Endodermal cell (in vitro differentiated cells): ENCODE results near the gene ARHGAP21. TPM values are rescaled to one million over a fixed set of nuclear protein-coding genes. Genes with fewer than 3 reads are reported as not detected.

Experiments
- DNase-seq: peaks from one replicate; pipeline ENCODE4 v3.0.0-alpha.2; 2017
- H3K27ac ChIP-seq: 2 replicates; pipeline ENCODE4 v1.5.1; 2013; ENCODE audit warnings: mild to moderate bottlenecking, low read depth, low read length, moderate library complexity
- H3K27me3 ChIP-seq: 2 replicates; pipeline ENCODE4 v1.6.1; 2013; ENCODE audit warnings: mild to moderate bottlenecking, low read length, moderate library complexity; ENCODE audit not compliant: insufficient read depth, control insufficient read depth, poor library complexity, severe bottlenecking
- H3K36me3 ChIP-seq: 2 replicates; pipeline ENCODE4 v1.7.0; 2013; ENCODE audit warnings: mild to moderate bottlenecking, low read length, moderate library complexity; ENCODE audit not compliant: control insufficient read depth, insufficient read depth
- H3K4me1 ChIP-seq: one replicate; pipeline ENCODE4 v1.7.0; 2013; ENCODE audit warnings: low read length; ENCODE audit not compliant: control insufficient read depth, insufficient read depth
- H3K4me3 ChIP-seq: 2 replicates; pipeline ENCODE4 v1.5.1; 2013; ENCODE audit warnings: mild to moderate bottlenecking, low read length, moderate library complexity
- H3K9ac ChIP-seq: 2 replicates; pipeline ENCODE4 v1.6.1; 2013; ENCODE audit warnings: mild to moderate bottlenecking, low read length, moderate library complexity; ENCODE audit not compliant: poor library complexity, severe bottlenecking; ENCODE audit errors: extremely low read depth
- H3K9me3 ChIP-seq: 2 replicates; pipeline ENCODE4 v1.6.1; 2013; ENCODE audit warnings: mild to moderate bottlenecking, low read length, moderate library complexity; ENCODE audit not compliant: control insufficient read depth
- H3K27ac Mint-ChIP-seq: 2 replicates; pipeline ENCODE4 v1.8.0; 2020; ENCODE audit warnings: mixed read lengths
- H3K27me3 Mint-ChIP-seq: 2 replicates; pipeline ENCODE4 v1.8.0; 2021; ENCODE audit warnings: mild to moderate bottlenecking, mixed read lengths; ENCODE audit not compliant: insufficient read depth
- H3K36me3 Mint-ChIP-seq: 2 replicates; pipeline ENCODE4 v1.8.0; 2020; ENCODE audit warnings: low read depth, mixed read lengths
- H3K4me1 Mint-ChIP-seq: 2 replicates; pipeline ENCODE4 v1.8.0; 2020; ENCODE audit warnings: mixed read lengths
- H3K4me3 Mint-ChIP-seq: 2 replicates; pipeline ENCODE4 v1.8.0; 2020; ENCODE audit warnings: mild to moderate bottlenecking, moderate library complexity, mixed read lengths
- H3K9me3 Mint-ChIP-seq: 2 replicates; pipeline ENCODE4 v1.8.0; 2020; ENCODE audit warnings: mild to moderate bottlenecking, mixed read lengths
- WGBS, 2 experiments: methylation state at CpG; one replicate each; pipeline versions ENCODE4 v1.1.5 to v1.1.7; 2013; ENCODE audit warnings: missing lambda C conversion rate in 2 of 2, mixed read lengths in 1 of 2; ENCODE audit not compliant: insufficient coverage in 1 of 2, insufficient read length in 1 of 2; 5-methylcytosine and 5-hydroxymethylcytosine counted together
- total RNA-seq, 2 donors: library from RNA; stranded (reverse); fragmentation: NEBNext Ultra II Directional in 1 of 2; extraction: Animal tissue kit (Norgen Biotek cat#: 25700) in 1 of 2; gene quantifications; 2 replicates in 1 of 2; 3 replicates in 1 of 2; pipeline ENCODE4 v1.2.1, GENCODE V29; 2021
- TF ChIP-seq, protein P1 (sequence below): fragments of 200-600 bp; sonication (generic); conservative IDR thresholded peaks from 2 replicates; pipeline ENCODE4 v1.5.0; 2021; ENCODE audit warnings: antibody characterized with exemption, mild to moderate bottlenecking

Gene ARHGAP21
- total RNA-seq, 2 donors from 2014 or later = 51.6 to 69.7 TPM

DNA sequence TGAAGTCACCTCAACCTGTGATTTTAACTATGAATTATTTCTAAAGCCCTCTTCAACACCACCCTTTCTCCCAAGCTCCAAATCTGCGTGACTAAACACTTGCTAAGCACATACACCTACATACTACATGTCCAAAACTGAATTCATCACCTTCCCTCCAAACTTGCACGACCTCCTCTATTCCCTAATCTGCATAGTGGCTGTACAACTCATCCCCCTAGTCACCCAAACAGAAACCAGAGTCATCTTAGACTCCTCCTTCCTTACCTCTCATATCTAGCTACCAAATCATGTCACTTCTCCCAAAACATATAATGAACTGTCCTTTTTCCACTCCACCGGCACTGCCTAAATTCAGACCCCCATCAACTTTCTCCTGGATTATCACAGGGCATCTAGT, 16.2 kb downstream of the ARHGAP21 start:
- no peak overlapping the region for H3K4me3 ChIP-seq
- H3K27ac ChIP-seq = no peak overlapping the region
- no peaks in the 10 kb centered on the region for H3K36me3 ChIP-seq
- TF ChIP-seq, protein P1, sequence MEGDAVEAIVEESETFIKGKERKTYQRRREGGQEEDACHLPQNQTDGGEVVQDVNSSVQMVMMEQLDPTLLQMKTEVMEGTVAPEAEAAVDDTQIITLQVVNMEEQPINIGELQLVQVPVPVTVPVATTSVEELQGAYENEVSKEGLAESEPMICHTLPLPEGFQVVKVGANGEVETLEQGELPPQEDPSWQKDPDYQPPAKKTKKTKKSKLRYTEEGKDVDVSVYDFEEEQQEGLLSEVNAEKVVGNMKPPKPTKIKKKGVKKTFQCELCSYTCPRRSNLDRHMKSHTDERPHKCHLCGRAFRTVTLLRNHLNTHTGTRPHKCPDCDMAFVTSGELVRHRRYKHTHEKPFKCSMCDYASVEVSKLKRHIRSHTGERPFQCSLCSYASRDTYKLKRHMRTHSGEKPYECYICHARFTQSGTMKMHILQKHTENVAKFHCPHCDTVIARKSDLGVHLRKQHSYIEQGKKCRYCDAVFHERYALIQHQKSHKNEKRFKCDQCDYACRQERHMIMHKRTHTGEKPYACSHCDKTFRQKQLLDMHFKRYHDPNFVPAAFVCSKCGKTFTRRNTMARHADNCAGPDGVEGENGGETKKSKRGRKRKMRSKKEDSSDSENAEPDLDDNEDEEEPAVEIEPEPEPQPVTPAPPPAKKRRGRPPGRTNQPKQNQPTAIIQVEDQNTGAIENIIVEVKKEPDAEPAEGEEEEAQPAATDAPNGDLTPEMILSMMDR = no peak
- no peak for DNase-seq
- Mint-ChIP-seq H3K4me1 (peaks cover 3% of the 10 kb centered on the region), H3K36me3 (peaks cover 3% of the 10 kb centered on the region), H3K4me3 (no peak overlapping the region), H3K27me3 (no peaks in the 10 kb centered on the region), H3K27ac (no peak overlapping the region), H3K9me3 (no peaks in the 10 kb centered on the region)
- H3K9ac ChIP-seq = no peak overlapping the region
- no peaks in the 10 kb centered on the region for H3K27me3 ChIP-seq
- H3K4me1 ChIP-seq = no peaks in the 10 kb centered on the region
- no peaks in the 10 kb centered on the region for H3K9me3 ChIP-seq
- WGBS, 2 experiments = 95% methylated on average over 2 to 3 of the region's 3 CpGs

DNA sequence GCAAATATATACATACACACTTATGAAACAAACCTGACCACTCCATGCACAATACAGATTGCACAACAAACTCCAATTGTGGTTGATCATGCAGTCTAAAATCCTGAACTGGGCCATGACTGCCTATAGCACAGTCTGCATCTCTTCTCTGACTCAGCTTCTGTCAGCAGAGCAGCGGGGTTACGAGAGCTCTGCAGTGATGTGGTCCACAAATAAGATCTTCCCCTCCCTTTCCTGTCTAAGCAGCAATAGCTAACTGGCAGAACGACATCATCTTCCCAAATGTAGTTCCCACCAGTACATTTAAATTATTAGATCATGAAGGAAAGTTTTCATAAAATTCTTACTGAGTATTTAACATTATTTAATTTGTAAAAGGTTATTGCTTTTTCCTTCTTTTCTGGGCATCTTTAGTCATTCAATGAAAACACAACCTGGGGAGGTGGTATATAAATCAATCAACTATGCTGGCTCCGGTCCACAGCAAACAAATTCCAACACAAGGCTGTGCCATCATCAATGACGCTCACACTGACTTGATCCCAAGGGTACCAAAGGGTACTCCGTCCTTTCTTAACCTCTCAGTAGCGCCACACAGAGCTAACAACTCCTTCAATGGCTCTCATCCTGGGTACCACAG, 17.1 kb downstream of the ARHGAP21 start:
- no peaks in the 10 kb centered on the region for H3K9me3 Mint-ChIP-seq
- H3K36me3 Mint-ChIP-seq = peaks cover 3% of the 10 kb centered on the region
- no peak overlapping the region for H3K27ac Mint-ChIP-seq
- peaks cover 3% of the 10 kb centered on the region for H3K4me1 Mint-ChIP-seq
- no peak overlapping the region for H3K4me3 Mint-ChIP-seq
- no peaks in the 10 kb centered on the region for H3K27me3 Mint-ChIP-seq
- Histone ChIP-seq H3K27me3 (no peaks in the 10 kb centered on the region), H3K9me3 (no peaks in the 10 kb centered on the region), H3K4me1 (no peaks in the 10 kb centered on the region), H3K4me3 (no peak overlapping the region), H3K9ac (no peak overlapping the region), H3K36me3 (no peaks in the 10 kb centered on the region), H3K27ac (no peak overlapping the region)
- TF ChIP-seq, protein P1 = no peak
- DNase-seq = no peak
- 87 to 90% methylated on average over 5 to 6 of the region's 7 CpGs for WGBS, 2 experiments

DNA sequence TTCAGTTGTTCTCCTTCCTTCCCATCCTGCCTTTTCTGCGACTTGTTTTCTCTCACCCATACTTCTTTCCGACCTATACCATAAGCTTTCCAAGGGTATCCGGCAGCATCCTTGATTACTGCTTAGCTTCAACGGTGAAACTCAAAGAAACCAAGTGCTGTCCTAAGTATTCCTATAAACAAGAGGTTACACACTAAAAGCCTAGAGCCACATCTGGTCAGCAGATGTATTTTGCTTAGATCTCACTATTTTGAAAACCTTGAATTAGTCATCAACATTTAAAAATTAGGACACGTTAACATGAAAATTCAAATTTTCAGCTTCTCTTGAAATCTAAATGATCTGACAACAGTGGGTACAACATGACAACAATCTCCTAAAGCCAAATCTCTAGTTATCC, 20.0 kb downstream of the ARHGAP21 start:
- no peaks in the 10 kb centered on the region for H3K9me3 Mint-ChIP-seq
- H3K36me3 Mint-ChIP-seq = no peaks in the 10 kb centered on the region
- TF ChIP-seq, protein P1 = no peak
- Histone ChIP-seq H3K9me3 (no peaks in the 10 kb centered on the region), H3K4me1 (no peaks in the 10 kb centered on the region), H3K9ac (no peak overlapping the region), H3K27ac (no peak overlapping the region), H3K36me3 (no peaks in the 10 kb centered on the region), H3K27me3 (no peaks in the 10 kb centered on the region), H3K4me3 (no peak overlapping the region)
- no peaks in the 10 kb centered on the region for H3K4me1 Mint-ChIP-seq
- WGBS, 2 experiments = 93 to 98% methylated on average over 5 of the region's 5 CpGs
- H3K27ac Mint-ChIP-seq = no peak overlapping the region
- no peaks in the 10 kb centered on the region for H3K27me3 Mint-ChIP-seq
- no peak for DNase-seq
- no peak overlapping the region for H3K4me3 Mint-ChIP-seq
